Coronary artery (tissue), 2 donors: ENCODE measurements around the gene ODAPH.

Source experiments
- DNase-seq: peaks from one replicate; pipeline ENCODE4 v3.0.0-alpha.2; 2017; ENCODE audit warnings: low spot score
- H3K27ac ChIP-seq, 2 donors: fragments of 200-600 bp; sonication (generic); one replicate each; pipeline ENCODE4 v1.5.1; 2016 to 2019
- H3K4me3 ChIP-seq: fragments of 200-600 bp; sonication (generic); 2 replicates; pipeline ENCODE4 v1.5.1; 2016; ENCODE audit warnings: mild to moderate bottlenecking, moderate library complexity
- CTCF ChIP-seq: fragments of 200-600 bp; sonication (generic); IDR thresholded peaks from one replicate; pipeline ENCODE4 v1.5.1; 2019; ENCODE audit warnings: antibody characterized with exemption

ODAPH gene

GRCh38 chr4:75557696-75558095 is 1.8 kb downstream of the ODAPH start:
- Histone ChIP-seq H3K4me3 (no peak overlapping the region), H3K27ac (no peak overlapping the region)
- no peak for TF ChIP-seq CTCF
- no peak for DNase-seq

GRCh38 chr4:75561789-75562188 is 5.9 kb downstream of the ODAPH start:
- Histone ChIP-seq H3K27ac (no peak overlapping the region), H3K4me3 (no peak overlapping the region)
- no peak for DNase-seq
- TF ChIP-seq CTCF = no peak

GRCh38 chr4:75564023-75564422 is 8.2 kb downstream of the ODAPH start:
- no peak for TF ChIP-seq CTCF
- Histone ChIP-seq H3K27ac (no peak overlapping the region), H3K4me3 (no peak overlapping the region)
- DNase-seq = no peak

GRCh38 chr4:75565481-75565880 is 9.6 kb downstream of the ODAPH start:
- no peak for TF ChIP-seq CTCF
- Histone ChIP-seq H3K4me3 (no peak overlapping the region), H3K27ac (no peak overlapping the region)
- no peak for DNase-seq

GRCh38 chr4:75566911-75567310 is 11.0 kb downstream of the ODAPH start:
- no peak for DNase-seq
- H3K4me3 ChIP-seq = no peak overlapping the region
- no peak for TF ChIP-seq CTCF
- no peak overlapping the region for H3K27ac ChIP-seq

- H3K4me3 ChIP-seq = no peak overlapping the region
- TF ChIP-seq CTCF = no peak
- H3K27ac ChIP-seq = no peak overlapping the region
- no peak for DNase-seq
Observed at GRCh38 chr4:75567725-75568124, 11.9 kb downstream of the ODAPH start.

- DNase-seq = no peak
- H3K27ac ChIP-seq = no peak overlapping the region
- H3K4me3 ChIP-seq = no peak overlapping the region
- TF ChIP-seq CTCF = no peak
Observed at GRCh38 chr4:75584067-75584466, 28.2 kb downstream of the ODAPH start.
